ENCODE data around the gene SEMA7A.

DNA sequence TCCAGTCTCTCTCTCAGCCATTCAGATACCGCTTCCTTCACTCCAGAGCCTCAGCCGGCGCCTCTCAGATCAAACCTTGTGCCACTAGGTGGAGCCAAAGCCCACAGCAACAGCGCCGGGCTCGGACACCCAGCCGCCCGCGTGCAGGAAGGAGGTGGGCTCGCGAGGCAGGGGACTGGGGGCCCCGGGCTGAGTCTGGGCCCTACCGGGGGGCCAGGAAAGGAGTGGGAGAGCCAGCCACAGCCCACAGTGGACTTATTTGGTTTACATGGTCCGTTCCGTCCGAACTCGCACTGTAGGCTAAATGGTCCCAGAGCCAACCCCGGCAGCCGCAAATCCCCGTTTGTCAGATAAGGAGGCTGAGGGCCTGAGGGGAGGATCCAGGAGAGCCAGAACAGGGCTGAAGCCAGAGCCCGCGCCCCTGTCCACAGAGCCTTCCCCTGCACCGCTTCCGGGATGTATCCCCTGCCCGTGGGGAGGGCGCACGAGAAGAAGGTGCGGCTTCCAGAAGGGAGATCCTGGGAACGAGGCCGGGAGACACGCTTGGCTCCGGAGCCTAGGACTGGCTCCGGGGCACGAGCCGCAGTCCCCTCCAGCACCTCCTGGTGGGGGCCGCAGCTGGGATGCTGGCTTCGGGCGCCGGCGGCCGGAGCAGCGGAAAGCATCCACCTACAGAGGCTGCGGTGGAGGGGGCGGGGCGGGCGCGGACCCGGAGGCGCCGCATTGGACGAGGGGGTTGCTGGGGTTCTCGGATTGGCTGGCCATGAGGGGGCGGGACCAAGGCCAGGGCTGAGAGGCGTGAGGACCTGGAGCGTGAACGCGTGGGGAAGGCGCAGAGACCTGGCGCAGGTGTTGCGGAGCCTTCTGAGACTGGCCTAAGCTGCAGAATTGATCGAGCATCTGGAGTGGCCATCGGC is 59.8 kb downstream of the SEMA7A start:
- no peak for TF ChIP-seq EZH2 (optimal IDR thresholded peaks at IDR 0.05; ENCODE audit: low read depth, low read length)
- TF ChIP-seq, protein P1, sequence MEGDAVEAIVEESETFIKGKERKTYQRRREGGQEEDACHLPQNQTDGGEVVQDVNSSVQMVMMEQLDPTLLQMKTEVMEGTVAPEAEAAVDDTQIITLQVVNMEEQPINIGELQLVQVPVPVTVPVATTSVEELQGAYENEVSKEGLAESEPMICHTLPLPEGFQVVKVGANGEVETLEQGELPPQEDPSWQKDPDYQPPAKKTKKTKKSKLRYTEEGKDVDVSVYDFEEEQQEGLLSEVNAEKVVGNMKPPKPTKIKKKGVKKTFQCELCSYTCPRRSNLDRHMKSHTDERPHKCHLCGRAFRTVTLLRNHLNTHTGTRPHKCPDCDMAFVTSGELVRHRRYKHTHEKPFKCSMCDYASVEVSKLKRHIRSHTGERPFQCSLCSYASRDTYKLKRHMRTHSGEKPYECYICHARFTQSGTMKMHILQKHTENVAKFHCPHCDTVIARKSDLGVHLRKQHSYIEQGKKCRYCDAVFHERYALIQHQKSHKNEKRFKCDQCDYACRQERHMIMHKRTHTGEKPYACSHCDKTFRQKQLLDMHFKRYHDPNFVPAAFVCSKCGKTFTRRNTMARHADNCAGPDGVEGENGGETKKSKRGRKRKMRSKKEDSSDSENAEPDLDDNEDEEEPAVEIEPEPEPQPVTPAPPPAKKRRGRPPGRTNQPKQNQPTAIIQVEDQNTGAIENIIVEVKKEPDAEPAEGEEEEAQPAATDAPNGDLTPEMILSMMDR (IDR thresholded peaks at IDR 0.05; ENCODE audit: low read length), result peak; percentile 86
